ENCODE data around the gene PRKD2.

Gene PRKD2

DNA sequence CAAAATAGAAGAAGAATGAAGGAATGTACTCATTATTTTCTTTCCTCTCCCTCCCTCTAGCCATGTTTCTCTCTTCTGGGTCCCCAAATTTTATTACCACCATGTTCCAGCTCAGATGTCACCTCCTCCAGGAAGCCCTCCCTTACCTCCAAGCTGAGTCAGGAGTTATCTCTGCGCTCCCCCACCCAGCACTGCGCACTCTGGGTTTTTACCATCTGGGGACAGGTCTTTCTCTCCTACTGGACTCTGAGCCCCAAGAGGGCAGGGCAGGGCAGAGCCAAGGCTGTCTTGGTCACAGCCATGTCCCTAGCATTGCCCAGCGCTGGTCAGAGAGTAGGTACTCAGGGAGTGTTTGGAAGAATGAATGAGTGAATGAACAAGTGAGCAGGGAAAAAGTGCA lies 83.8 kb downstream of the PRKD2 start:
- CTCF ChIA-PET = interaction anchor here (0.6 to 6.9 kb wide), 10 partner anchors 10 to 592 kb away, joined by 3 to 95 read pairs (median 4); partner anchors contain the start of genes DACT3 and IGFL4
- H3K4me3 ChIP-seq (ENCODE audit: low read depth, low read length) = no peak overlapping the region
- POLR2A ChIA-PET = interaction anchor here (0.5 to 1.2 kb wide), 2 partner anchors 26 to 426 kb away, joined by 3 to 7 read pairs; no protein-coding TSS in a partner anchor
- H3K9me3 ChIP-seq (ENCODE audit: control insufficient read depth, insufficient read depth, low read depth, low read length) = no peaks in the 10 kb centered on the region
- peaks cover 3% of the 10 kb centered on the region; the same call in 1 of the 2 replicates for H3K4me1 ChIP-seq (ENCODE audit: control insufficient read depth, insufficient read depth, low read length)
- no peak overlapping the region for H3K27ac ChIP-seq (ENCODE audit: extremely low read depth, low read depth, low read length)
- no peaks in the 10 kb centered on the region for H3K36me3 ChIP-seq (ENCODE audit: control insufficient read depth in 2 of 2, insufficient read depth in 1 of 2, low read length in 2 of 2)
- TF ChIP-seq BCL6B (tag by site-specific recombination; IDR thresholded peaks at IDR 0.05) (no peak), ZNF394 (tag by site-specific recombination; IDR thresholded peaks at IDR 0.05; ENCODE audit: borderline replicate concordance) (no peak), TSHZ1 (tag by site-specific recombination; IDR thresholded peaks at IDR 0.05; ENCODE audit: borderline replicate concordance) (no peak), ZNF654 (tag by site-specific recombination; IDR thresholded peaks at IDR 0.05; ENCODE audit: low read depth) (no peak), ZNF19 (tag by site-specific recombination; IDR thresholded peaks at IDR 0.05; ENCODE audit: low read depth) (no peak), ZNF266 (tag by site-specific recombination; IDR thresholded peaks at IDR 0.05; ENCODE audit: low read depth) (no peak), ZNF837 (tag by site-specific recombination; IDR thresholded peaks at IDR 0.05) (no peak), ZNF404 (tag by site-specific recombination; IDR thresholded peaks at IDR 0.05) (no peak), ZNF157 (tag by site-specific recombination; IDR thresholded peaks at IDR 0.05) (no peak), ZNF830 (tag by site-specific recombination; IDR thresholded peaks at IDR 0.05; ENCODE audit: low read depth) (no peak), ZNF426 (tag by site-specific recombination; IDR thresholded peaks at IDR 0.05) (no peak)
- TF ChIP-seq, protein P1, sequence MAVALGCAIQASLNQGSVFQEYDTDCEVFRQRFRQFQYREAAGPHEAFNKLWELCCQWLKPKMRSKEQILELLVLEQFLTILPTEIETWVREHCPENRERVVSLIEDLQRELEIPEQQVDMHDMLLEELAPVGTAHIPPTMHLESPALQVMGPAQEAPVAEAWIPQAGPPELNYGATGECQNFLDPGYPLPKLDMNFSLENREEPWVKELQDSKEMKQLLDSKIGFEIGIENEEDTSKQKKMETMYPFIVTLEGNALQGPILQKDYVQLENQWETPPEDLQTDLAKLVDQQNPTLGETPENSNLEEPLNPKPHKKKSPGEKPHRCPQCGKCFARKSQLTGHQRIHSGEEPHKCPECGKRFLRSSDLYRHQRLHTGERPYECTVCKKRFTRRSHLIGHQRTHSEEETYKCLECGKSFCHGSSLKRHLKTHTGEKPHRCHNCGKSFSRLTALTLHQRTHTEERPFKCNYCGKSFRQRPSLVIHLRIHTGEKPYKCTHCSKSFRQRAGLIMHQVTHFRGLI (tag by site-specific recombination; IDR thresholded peaks at IDR 0.05) = no peak

DNA sequence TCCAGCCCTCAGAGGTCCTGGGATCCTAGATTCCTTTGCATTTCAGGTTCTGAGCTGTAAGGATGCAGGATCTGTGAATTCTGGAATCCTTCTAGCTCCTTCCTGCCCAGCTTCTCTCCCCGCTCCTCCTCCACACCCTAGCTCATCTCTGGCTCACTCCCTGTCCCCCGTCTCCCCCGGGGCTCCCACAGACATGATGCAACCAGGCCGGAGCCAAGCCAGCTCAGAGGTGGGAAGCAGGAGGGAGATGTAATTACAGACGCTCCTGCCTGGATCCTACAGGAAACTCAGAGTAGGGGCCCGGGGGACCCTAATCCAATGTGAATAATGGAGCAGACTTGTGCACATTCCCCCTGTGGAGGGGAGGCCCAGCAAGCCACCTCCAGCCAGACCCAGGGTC lies 85.4 kb downstream of the PRKD2 start:
- no peak overlapping the region for H3K4me3 ChIP-seq (ENCODE audit: low read depth, low read length)
- peaks cover 3% of the 10 kb centered on the region; the same call in 1 of the 2 replicates for H3K4me1 ChIP-seq (ENCODE audit: control insufficient read depth, insufficient read depth, low read length)
- no peak overlapping the region for H3K27ac ChIP-seq (ENCODE audit: extremely low read depth, low read depth, low read length)
- H3K9me3 ChIP-seq (ENCODE audit: control insufficient read depth, insufficient read depth, low read depth, low read length) = no peaks in the 10 kb centered on the region
- H3K36me3 ChIP-seq (ENCODE audit: control insufficient read depth in 2 of 2, insufficient read depth in 1 of 2, low read length in 2 of 2) = no peaks in the 10 kb centered on the region
- ChIA-PET CTCF (interaction anchor here (0.7 to 6.9 kb wide), 7 partner anchors 9 to 382 kb away, joined by 3 to 95 read pairs (median 5); partner anchors contain the start of gene DACT3), POLR2A (interaction anchor here (0.9 to 1.3 kb wide), 3 partner anchors 17 to 42 kb away, joined by 3 to 4 read pairs (median 3); partner anchors contain the start of gene DACT3)
- TF ChIP-seq ZFHX2 (tag by site-specific recombination; conservative IDR thresholded peaks at IDR 0.05) = peak; percentile 62
- TF ChIP-seq ZNF394 (tag by site-specific recombination; IDR thresholded peaks at IDR 0.05; ENCODE audit: borderline replicate concordance) = peak; percentile 37; the same call in 1 of the 2 replicates
- TF ChIP-seq PRDM10 (tag by site-specific recombination; IDR thresholded peaks at IDR 0.05) = peak; percentile 46; the same call in 1 of the 2 replicates
- no peak for TF ChIP-seq ZNF664 (tag by site-specific recombination; IDR thresholded peaks at IDR 0.05)
- peak; percentile 56; the same call in 1 of the 2 replicates for TF ChIP-seq EGR2 (tag by site-specific recombination; IDR thresholded peaks at IDR 0.05; ENCODE audit: low read depth)
- peak; percentile 22; the same call in 1 of the 2 replicates for TF ChIP-seq ZBTB20 (tag by site-specific recombination; IDR thresholded peaks at IDR 0.05)
- TF ChIP-seq PRDM1 (tag by site-specific recombination; IDR thresholded peaks at IDR 0.05) = no peak
- no peak for TF ChIP-seq KLF7 (tag by site-specific recombination; IDR thresholded peaks at IDR 0.05; ENCODE audit: borderline replicate concordance)
- TF ChIP-seq GLIS1 (tag by site-specific recombination; IDR thresholded peaks at IDR 0.05) = peak; percentile 8; the same call in 1 of the 2 replicates
